WTC11 (cell line): ENCODE measurements around the gene KRTAP5-6. TPM values are rescaled to one million over a fixed set of nuclear protein-coding genes. Genes with fewer than 3 reads are reported as not detected.

Source experiments
- ATAC-seq: fragments of 200-7000 bp; cut with Tn5 transposase; 2 replicates; pipeline ENCODE4 v1.10.0; 2021; ENCODE audit warnings: mild to moderate bottlenecking, moderate library complexity
- CTCF ChIA-PET: fragments of 300-600 bp; sonication (Branson Sonifier 250); formaldehyde crosslinking; loops from one replicate; lab custom pipeline; 2021; ENCODE audit warnings: antibody characterized with exemption; lab: Charles Lee
- POLR2A ChIA-PET: fragments of 350-600 bp; sonication (Branson Sonifier 250); formaldehyde crosslinking; loops from one replicate; lab custom pipeline; 2021; ENCODE audit warnings: antibody characterized with exemption; lab: Charles Lee
- DNase-seq: peaks from one replicate; pipeline ENCODE4 v3.0.0; 2021; ENCODE audit warnings: low spot score
- H3K27ac Mint-ChIP-seq: 2 replicates; pipeline ENCODE4 v1.8.0; 2021; ENCODE audit warnings: mixed read lengths
- H3K27me3 Mint-ChIP-seq: 2 replicates; pipeline ENCODE4 v1.8.0; 2021; ENCODE audit warnings: low read depth, mild to moderate bottlenecking, moderate library complexity, mixed read lengths
- H3K36me3 Mint-ChIP-seq: 2 replicates; pipeline ENCODE4 v1.8.0; 2021; ENCODE audit warnings: mixed read lengths
- H3K4me1 Mint-ChIP-seq: 2 replicates; pipeline ENCODE4 v1.8.0; 2022; ENCODE audit warnings: mixed read lengths
- H3K4me3 Mint-ChIP-seq: 2 replicates; pipeline ENCODE4 v1.8.0; 2021; ENCODE audit warnings: mild to moderate bottlenecking, moderate library complexity, mixed read lengths
- H3K9me3 Mint-ChIP-seq: 2 replicates; pipeline ENCODE4 v1.8.0; 2021; ENCODE audit warnings: mixed read lengths
- EMX1 ChIP-seq: fragments of 250-450 bp; sonication (Bioruptor Pico); IDR thresholded peaks from 2 replicates; pipeline ENCODE4 v1.8.0; 2021; ENCODE audit warnings: mild to moderate bottlenecking
- ESRRA ChIP-seq: sonication (generic); formaldehyde crosslinking; IDR thresholded peaks from 2 replicates; pipeline ENCODE4 v1.8.1; 2022; ENCODE audit warnings: mild to moderate bottlenecking, missing genetic modification reagents, borderline replicate concordance
- GABPB1 ChIP-seq: sonication (generic); formaldehyde crosslinking; IDR thresholded peaks from 2 replicates; pipeline ENCODE4 v1.8.1; 2023; ENCODE audit warnings: mild to moderate bottlenecking, missing genetic modification reagents
- HMGA2 ChIP-seq: fragments of 250-450 bp; sonication (Bioruptor Pico); IDR thresholded peaks from 2 replicates; pipeline ENCODE4 v1.4.0; 2021; ENCODE audit warnings: mild to moderate bottlenecking, moderate library complexity
- NFE2L1 ChIP-seq: sonication (generic); formaldehyde crosslinking; IDR thresholded peaks from 2 replicates; pipeline ENCODE4 v1.8.1; 2023; ENCODE audit warnings: missing genetic modification reagents
- NFYB ChIP-seq: sonication (generic); formaldehyde crosslinking; conservative IDR thresholded peaks from 2 replicates; pipeline ENCODE4 v1.8.0; 2022; ENCODE audit warnings: low read depth, missing genetic modification reagents
- NR1H2 ChIP-seq: sonication (generic); formaldehyde crosslinking; IDR thresholded peaks from 2 replicates; pipeline ENCODE4 v1.9.0; 2021; ENCODE audit warnings: mild to moderate bottlenecking, moderate library complexity, missing genetic modification reagents
- NR2C2 ChIP-seq: sonication (generic); formaldehyde crosslinking; IDR thresholded peaks from 2 replicates; pipeline ENCODE4 v1.8.0; 2022; ENCODE audit warnings: mild to moderate bottlenecking, missing genetic modification reagents
- NR3C1 ChIP-seq: sonication (generic); formaldehyde crosslinking; conservative IDR thresholded peaks from 2 replicates; pipeline ENCODE4 v1.8.1; 2023; ENCODE audit warnings: low read depth, mild to moderate bottlenecking, missing genetic modification reagents
- OVOL2 ChIP-seq: fragments of 250-450 bp; sonication (Bioruptor Pico); IDR thresholded peaks from 2 replicates; pipeline ENCODE4 v1.9.0; 2021; ENCODE audit warnings: mild to moderate bottlenecking, borderline replicate concordance
- RELA ChIP-seq: sonication (generic); formaldehyde crosslinking; IDR thresholded peaks from 2 replicates; pipeline ENCODE4 v1.8.1; 2022; ENCODE audit warnings: missing genetic modification reagents, mild to moderate bottlenecking, borderline replicate concordance
- SMAD3 ChIP-seq: sonication (generic); formaldehyde crosslinking; IDR thresholded peaks from 2 replicates; pipeline ENCODE4 v1.8.0; 2022; ENCODE audit warnings: missing genetic modification reagents, mild to moderate bottlenecking, borderline replicate concordance
- SMAD4 ChIP-seq: sonication (generic); formaldehyde crosslinking; IDR thresholded peaks from 2 replicates; pipeline ENCODE4 v1.8.0; 2022; ENCODE audit warnings: mild to moderate bottlenecking, missing genetic modification reagents
- TEAD4 ChIP-seq: sonication (generic); formaldehyde crosslinking; IDR thresholded peaks from 2 replicates; pipeline ENCODE4 v1.8.0; 2022; ENCODE audit warnings: mild to moderate bottlenecking, missing genetic modification reagents
- ZNF232 ChIP-seq: sonication (generic); formaldehyde crosslinking; IDR thresholded peaks from 2 replicates; pipeline ENCODE4 v1.8.0; 2022; ENCODE audit warnings: mild to moderate bottlenecking, missing genetic modification reagents
- total RNA-seq: library from RNA; stranded (reverse); gene quantifications from 3 replicates; pipeline ENCODE4 v1.2.3, GENCODE V29; 2021
- TF ChIP-seq, protein P1 (sequence below): sonication (generic); formaldehyde crosslinking; conservative IDR thresholded peaks from 2 replicates; pipeline ENCODE4 v1.8.1; 2023; ENCODE audit warnings: mild to moderate bottlenecking, low read depth, missing genetic modification reagents, moderate library complexity
- TF ChIP-seq, protein P2 (sequence below): fragments of 250-450 bp; sonication (Bioruptor Pico); IDR thresholded peaks from 2 replicates; pipeline ENCODE4 v1.9.0; 2021; ENCODE audit warnings: mild to moderate bottlenecking
- TF ChIP-seq, protein P3 (sequence below): sonication (generic); formaldehyde crosslinking; IDR thresholded peaks from 2 replicates; pipeline ENCODE4 v1.8.1; 2022; ENCODE audit warnings: missing genetic modification reagents, borderline replicate concordance
- TF ChIP-seq, protein P4 (sequence below): sonication (generic); formaldehyde crosslinking; IDR thresholded peaks from 2 replicates; pipeline ENCODE4 v1.8.1; 2023; ENCODE audit warnings: mild to moderate bottlenecking, missing genetic modification reagents
- TF ChIP-seq, protein P5 (sequence below): sonication (generic); formaldehyde crosslinking; IDR thresholded peaks from 2 replicates; pipeline ENCODE4 v1.8.1; 2023; ENCODE audit warnings: mild to moderate bottlenecking, missing genetic modification reagents, moderate library complexity
- TF ChIP-seq, protein P6 (sequence below): fragments of 250-450 bp; sonication (Bioruptor Pico); conservative IDR thresholded peaks from 2 replicates; pipeline ENCODE4 v1.9.0; 2021; ENCODE audit warnings: mild to moderate bottlenecking

Gene KRTAP5-6
- total RNA-seq, 1 experiment from 2014 or later: 0.35 TPM

DNA sequence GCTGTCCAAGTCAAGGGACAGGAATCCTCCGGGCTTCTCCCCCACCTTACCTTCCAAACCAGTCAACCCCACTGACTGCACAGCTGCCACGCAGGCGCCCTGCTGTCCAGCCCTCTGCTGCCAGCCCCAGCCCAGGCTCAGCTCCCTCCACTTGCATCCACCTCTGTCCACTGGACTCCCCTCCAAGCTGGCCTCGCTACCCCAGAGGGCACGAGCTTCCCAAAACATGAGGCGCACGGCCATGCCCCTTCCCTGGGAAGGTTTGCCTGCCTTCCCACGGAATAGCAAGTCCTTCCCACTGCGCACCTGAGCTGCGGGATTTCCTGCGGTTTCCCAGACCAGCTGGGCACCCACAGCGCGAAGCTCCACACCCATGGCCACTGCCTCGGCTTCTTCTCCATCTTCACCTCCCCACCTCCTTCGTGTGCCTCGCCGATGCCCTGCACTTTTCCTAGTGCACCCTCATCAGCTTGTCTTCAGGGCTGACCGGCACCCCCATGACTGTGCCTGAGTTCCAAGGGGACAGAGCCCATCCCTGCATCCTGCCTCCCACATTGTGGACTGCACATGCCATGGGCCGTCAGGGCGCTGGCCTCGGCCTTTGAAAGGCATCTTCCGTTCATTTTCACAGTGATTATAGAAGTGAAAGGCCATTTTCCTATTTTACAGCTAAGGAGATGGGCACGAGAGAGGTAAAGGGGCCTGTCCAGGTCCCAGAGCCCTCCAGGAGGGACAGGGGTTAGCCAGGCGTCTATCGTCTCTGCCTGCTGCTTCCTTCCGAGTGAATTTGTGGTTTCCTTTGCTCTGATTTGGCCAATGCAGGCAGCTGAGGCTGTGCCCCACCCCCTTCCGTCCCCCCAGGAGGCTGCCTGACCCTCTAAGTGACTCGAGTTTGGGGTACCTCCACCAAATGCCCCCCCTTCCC is 37.0 kb downstream of the KRTAP5-6 start (continued):
- TF ChIP-seq, protein P1, sequence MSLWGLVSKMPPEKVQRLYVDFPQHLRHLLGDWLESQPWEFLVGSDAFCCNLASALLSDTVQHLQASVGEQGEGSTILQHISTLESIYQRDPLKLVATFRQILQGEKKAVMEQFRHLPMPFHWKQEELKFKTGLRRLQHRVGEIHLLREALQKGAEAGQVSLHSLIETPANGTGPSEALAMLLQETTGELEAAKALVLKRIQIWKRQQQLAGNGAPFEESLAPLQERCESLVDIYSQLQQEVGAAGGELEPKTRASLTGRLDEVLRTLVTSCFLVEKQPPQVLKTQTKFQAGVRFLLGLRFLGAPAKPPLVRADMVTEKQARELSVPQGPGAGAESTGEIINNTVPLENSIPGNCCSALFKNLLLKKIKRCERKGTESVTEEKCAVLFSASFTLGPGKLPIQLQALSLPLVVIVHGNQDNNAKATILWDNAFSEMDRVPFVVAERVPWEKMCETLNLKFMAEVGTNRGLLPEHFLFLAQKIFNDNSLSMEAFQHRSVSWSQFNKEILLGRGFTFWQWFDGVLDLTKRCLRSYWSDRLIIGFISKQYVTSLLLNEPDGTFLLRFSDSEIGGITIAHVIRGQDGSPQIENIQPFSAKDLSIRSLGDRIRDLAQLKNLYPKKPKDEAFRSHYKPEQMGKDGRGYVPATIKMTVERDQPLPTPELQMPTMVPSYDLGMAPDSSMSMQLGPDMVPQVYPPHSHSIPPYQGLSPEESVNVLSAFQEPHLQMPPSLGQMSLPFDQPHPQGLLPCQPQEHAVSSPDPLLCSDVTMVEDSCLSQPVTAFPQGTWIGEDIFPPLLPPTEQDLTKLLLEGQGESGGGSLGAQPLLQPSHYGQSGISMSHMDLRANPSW (CRISPR knock-in tag): no peak
- TF ChIP-seq HMGA2 (no peak), NR2C2 (CRISPR knock-in tag) (no peak), NFYB (no peak)

DNA sequence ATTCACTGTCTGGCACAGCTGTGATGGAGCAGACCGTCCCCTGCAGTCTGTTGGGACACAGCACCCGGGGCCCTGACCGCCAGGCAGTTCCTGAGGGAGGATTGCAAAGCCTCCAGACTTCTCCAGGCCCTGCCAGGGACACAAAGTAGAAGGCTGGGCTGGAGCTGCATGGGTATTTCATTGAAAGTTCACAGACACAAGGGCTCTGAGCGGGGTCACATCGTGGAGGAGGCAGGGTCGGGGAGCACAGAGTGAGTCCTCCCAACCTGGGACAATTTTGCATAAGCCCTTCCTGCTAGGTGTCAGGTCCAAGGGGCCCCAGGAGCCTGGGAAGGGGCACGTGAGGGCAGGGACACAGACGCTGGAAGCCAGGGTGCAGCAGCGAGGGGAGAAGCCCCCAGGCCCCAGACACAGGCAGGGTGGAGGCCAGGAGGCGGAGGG is 37.7 kb downstream of the KRTAP5-6 start:
- CTCF ChIA-PET: interaction anchor here (1.0 to 2.2 kb wide), 5 partner anchors 41 to 98 kb away, joined by 3 to 7 read pairs (median 4); no protein-coding TSS in a partner anchor

DNA sequence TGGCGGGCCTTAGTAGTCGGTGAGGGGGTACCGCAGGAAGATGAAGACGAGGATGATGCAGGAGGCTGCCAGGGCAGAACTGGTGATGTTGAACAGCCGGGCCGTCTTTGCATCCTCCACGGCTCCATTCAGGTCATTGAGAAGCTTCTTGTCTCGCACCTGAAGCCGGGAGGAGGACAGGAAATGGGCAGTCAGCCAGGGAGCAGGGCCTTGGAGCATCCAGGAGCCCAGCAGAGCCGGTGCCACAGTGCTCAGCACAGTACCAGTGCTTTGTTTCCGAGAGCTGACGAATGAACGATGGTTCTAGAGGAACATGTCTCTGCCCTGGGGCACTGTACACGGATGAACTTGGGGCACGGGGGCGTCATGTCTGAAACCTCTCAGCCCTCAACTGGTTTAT is 38.3 kb downstream of the KRTAP5-6 start:
- ChIA-PET CTCF (interaction anchor here (1.0 to 2.2 kb wide), 3 partner anchors 83 to 97 kb away, joined by 4 to 7 read pairs (median 5); no protein-coding TSS in a partner anchor), POLR2A (no interaction called here)
- H3K4me1 Mint-ChIP-seq: no peaks in the 10 kb centered on the region
- no peaks in the 10 kb centered on the region for H3K36me3 Mint-ChIP-seq
- no peak for DNase-seq
- H3K9me3 Mint-ChIP-seq: peaks cover 44% of the 10 kb centered on the region
- ATAC-seq: no peak
- H3K27ac Mint-ChIP-seq: no peak overlapping the region
- H3K27me3 Mint-ChIP-seq: peaks cover 53% of the 10 kb centered on the region
- H3K4me3 Mint-ChIP-seq: no peak overlapping the region
- TF ChIP-seq TEAD4 (CRISPR knock-in tag) (no peak), SMAD3 (no peak), ZNF232 (CRISPR knock-in tag) (no peak), OVOL2 (CRISPR knock-in tag) (no peak), NR1H2 (CRISPR knock-in tag) (no peak), ESRRA (CRISPR knock-in tag) (no peak), NR3C1 (CRISPR knock-in tag) (no peak)
- TF ChIP-seq, protein P2, sequence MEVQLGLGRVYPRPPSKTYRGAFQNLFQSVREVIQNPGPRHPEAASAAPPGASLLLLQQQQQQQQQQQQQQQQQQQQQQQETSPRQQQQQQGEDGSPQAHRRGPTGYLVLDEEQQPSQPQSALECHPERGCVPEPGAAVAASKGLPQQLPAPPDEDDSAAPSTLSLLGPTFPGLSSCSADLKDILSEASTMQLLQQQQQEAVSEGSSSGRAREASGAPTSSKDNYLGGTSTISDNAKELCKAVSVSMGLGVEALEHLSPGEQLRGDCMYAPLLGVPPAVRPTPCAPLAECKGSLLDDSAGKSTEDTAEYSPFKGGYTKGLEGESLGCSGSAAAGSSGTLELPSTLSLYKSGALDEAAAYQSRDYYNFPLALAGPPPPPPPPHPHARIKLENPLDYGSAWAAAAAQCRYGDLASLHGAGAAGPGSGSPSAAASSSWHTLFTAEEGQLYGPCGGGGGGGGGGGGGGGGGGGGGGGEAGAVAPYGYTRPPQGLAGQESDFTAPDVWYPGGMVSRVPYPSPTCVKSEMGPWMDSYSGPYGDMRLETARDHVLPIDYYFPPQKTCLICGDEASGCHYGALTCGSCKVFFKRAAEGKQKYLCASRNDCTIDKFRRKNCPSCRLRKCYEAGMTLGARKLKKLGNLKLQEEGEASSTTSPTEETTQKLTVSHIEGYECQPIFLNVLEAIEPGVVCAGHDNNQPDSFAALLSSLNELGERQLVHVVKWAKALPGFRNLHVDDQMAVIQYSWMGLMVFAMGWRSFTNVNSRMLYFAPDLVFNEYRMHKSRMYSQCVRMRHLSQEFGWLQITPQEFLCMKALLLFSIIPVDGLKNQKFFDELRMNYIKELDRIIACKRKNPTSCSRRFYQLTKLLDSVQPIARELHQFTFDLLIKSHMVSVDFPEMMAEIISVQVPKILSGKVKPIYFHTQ (CRISPR knock-in tag): no peak
- TF ChIP-seq, protein P3, sequence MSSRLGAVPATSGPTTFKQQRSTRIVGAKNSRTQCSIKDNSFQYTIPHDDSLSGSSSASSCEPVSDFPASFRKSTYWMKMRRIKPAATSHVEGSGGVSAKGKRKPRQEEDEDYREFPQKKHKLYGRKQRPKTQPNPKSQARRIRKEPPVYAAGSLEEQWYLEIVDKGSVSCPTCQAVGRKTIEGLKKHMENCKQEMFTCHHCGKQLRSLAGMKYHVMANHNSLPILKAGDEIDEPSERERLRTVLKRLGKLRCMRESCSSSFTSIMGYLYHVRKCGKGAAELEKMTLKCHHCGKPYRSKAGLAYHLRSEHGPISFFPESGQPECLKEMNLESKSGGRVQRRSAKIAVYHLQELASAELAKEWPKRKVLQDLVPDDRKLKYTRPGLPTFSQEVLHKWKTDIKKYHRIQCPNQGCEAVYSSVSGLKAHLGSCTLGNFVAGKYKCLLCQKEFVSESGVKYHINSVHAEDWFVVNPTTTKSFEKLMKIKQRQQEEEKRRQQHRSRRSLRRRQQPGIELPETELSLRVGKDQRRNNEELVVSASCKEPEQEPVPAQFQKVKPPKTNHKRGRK (CRISPR knock-in tag): no peak
- TF ChIP-seq, protein P4, sequence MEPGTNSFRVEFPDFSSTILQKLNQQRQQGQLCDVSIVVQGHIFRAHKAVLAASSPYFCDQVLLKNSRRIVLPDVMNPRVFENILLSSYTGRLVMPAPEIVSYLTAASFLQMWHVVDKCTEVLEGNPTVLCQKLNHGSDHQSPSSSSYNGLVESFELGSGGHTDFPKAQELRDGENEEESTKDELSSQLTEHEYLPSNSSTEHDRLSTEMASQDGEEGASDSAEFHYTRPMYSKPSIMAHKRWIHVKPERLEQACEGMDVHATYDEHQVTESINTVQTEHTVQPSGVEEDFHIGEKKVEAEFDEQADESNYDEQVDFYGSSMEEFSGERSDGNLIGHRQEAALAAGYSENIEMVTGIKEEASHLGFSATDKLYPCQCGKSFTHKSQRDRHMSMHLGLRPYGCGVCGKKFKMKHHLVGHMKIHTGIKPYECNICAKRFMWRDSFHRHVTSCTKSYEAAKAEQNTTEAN (CRISPR knock-in tag): no peak

More for the DNA sequence above, 37.7 kb downstream of the KRTAP5-6 start:
- H3K36me3 Mint-ChIP-seq: no peaks in the 10 kb centered on the region
- H3K27ac Mint-ChIP-seq: no peak overlapping the region
- no peaks in the 10 kb centered on the region for H3K4me1 Mint-ChIP-seq
- no peak overlapping the region for H3K4me3 Mint-ChIP-seq
- POLR2A ChIA-PET: no interaction called here
- peaks cover 44% of the 10 kb centered on the region for H3K9me3 Mint-ChIP-seq
- H3K27me3 Mint-ChIP-seq: peaks cover 53% of the 10 kb centered on the region
- no peak for DNase-seq
- ATAC-seq: no peak
- no peak for TF ChIP-seq RELA
- TF ChIP-seq NFE2L1: no peak
- no peak for TF ChIP-seq SMAD4 (CRISPR knock-in tag)
- TF ChIP-seq GABPB1 (CRISPR knock-in tag): no peak
- no peak for TF ChIP-seq EMX1 (CRISPR knock-in tag)
- TF ChIP-seq, protein P5, sequence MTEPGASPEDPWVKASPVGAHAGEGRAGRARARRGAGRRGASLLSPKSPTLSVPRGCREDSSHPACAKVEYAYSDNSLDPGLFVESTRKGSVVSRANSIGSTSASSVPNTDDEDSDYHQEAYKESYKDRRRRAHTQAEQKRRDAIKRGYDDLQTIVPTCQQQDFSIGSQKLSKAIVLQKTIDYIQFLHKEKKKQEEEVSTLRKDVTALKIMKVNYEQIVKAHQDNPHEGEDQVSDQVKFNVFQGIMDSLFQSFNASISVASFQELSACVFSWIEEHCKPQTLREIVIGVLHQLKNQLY: no peak
- TF ChIP-seq, protein P6, sequence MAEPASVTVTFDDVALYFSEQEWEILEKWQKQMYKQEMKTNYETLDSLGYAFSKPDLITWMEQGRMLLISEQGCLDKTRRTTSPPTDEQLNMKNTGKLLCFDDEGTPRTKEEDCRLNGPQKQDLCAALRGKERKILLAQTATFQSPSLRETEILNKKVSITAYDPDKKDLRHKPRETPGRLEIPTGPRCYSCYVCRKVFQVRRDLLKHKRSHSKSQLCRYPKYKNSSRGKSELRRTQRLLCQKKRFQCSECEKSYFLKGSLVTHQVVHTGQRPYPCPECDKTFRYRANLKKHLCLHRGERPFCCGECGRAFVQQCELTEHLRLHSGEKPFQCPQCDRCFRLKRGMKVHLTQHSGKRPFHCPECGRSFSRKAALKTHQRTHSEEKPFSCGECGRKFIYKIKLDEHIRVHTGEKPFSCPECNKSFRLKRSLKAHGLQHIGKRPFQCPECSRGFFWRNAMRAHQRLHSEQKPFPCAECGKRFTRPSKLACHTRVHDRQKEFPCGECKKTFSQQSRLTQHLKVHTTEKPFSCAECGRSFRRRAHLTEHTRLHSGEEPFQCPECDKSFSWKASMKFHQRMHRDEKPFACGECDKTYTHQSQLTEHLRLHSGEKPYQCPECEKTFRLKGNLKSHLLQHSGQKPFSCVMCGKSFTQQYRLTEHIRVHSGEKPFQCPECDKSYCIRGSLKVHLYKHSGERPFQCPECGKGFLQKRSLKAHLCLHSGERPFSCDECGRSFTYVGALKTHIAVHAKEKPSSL (CRISPR knock-in tag): no peak
